Smooth muscle cell (in vitro differentiated cells): ENCODE measurements around the gene COL19A1. TPM values are rescaled to one million over a fixed set of nuclear protein-coding genes. Genes with fewer than 3 reads are reported as not detected.

ENCODE experiments used
- DNase-seq: peaks from one replicate; lab custom pipeline; 2025; ENCODE audit not compliant: unreplicated experiment; lab: John Stamatoyannopoulos, UW
- H2AFZ ChIP-seq: fragments of 200-600 bp; sonication (generic); 2 replicates; pipeline ENCODE4 v1.6.0; 2016; ENCODE audit warnings: antibody characterized with exemption, low read depth, mild to moderate bottlenecking
- H3F3A ChIP-seq: fragments of 200-600 bp; sonication (generic); 2 replicates; pipeline ENCODE4 v1.6.0; 2017; ENCODE audit warnings: antibody characterized with exemption, low read depth
- H3K27ac ChIP-seq: fragments of 200-600 bp; sonication (generic); 2 replicates; pipeline ENCODE4 v1.5.1; 2016; ENCODE audit warnings: low read depth, mild to moderate bottlenecking
- H3K27me3 ChIP-seq: fragments of 200-600 bp; sonication (generic); 2 replicates; pipeline ENCODE4 v1.6.1; 2016; ENCODE audit warnings: low read depth, mild to moderate bottlenecking
- H3K36me3 ChIP-seq: fragments of 200-600 bp; sonication (generic); 2 replicates; pipeline ENCODE4 v1.5.1; 2016; ENCODE audit warnings: low read depth
- H3K4me1 ChIP-seq: fragments of 200-600 bp; sonication (generic); 2 replicates; pipeline ENCODE4 v1.5.1; 2016; ENCODE audit warnings: low read depth
- H3K4me2 ChIP-seq: fragments of 200-600 bp; sonication (generic); 2 replicates; pipeline ENCODE4 v1.6.0; 2016; ENCODE audit warnings: mild to moderate bottlenecking
- H3K4me3 ChIP-seq: fragments of 200-600 bp; sonication (generic); 2 replicates; pipeline ENCODE4 v1.5.1; 2016; ENCODE audit warnings: mild to moderate bottlenecking
- H3K79me2 ChIP-seq: fragments of 200-600 bp; sonication (generic); 2 replicates; pipeline ENCODE4 v1.6.0; 2016; ENCODE audit warnings: low read depth, mild to moderate bottlenecking
- H3K9ac ChIP-seq: fragments of 200-600 bp; sonication (generic); 2 replicates; pipeline ENCODE4 v1.6.0; 2016; ENCODE audit warnings: low read depth
- H3K9me3 ChIP-seq: fragments of 200-600 bp; sonication (generic); replicated peaks from 2 replicates; pipeline ENCODE4 v1.5.1; 2016; ENCODE audit warnings: low read depth
- H4K20me1 ChIP-seq: fragments of 200-600 bp; sonication (generic); 2 replicates; pipeline ENCODE4 v1.6.0; 2016; ENCODE audit warnings: low read depth
- WGBS: methylation state at CpG from one replicate; pipeline ENCODE4 v1.1.7; 2016; ENCODE audit warnings: low lambda C conversion rate; 5-methylcytosine and 5-hydroxymethylcytosine counted together
- polyA plus RNA-seq: library from polyadenylated mRNA; unstranded; fragments of >200 nt; fragmentation: Nextera tagmentation; extraction: Ambion mirVana; gene quantifications from 2 replicates; pipeline ENCODE4 v1.2.1, GENCODE V29; 2016
- total RNA-seq: library from RNA; depleted of rRNA; stranded (reverse); fragments of >200 nt; gene quantifications from 2 replicates; pipeline ENCODE4 v1.2.3, GENCODE V29; 2014
- TF ChIP-seq, protein P1 (sequence below): fragments of 200-600 bp; sonication (generic); IDR thresholded peaks from 2 replicates; pipeline ENCODE4 v1.5.1; 2017; ENCODE audit warnings: borderline replicate concordance, mild to moderate bottlenecking, antibody characterized with exemption; ENCODE audit not compliant: insufficient read depth, poor library complexity, severe bottlenecking

The COL19A1 gene
- total and polyA plus RNA-seq, 2 experiments from 2014 or later = 0.55 to 1.6 TPM

DNA sequence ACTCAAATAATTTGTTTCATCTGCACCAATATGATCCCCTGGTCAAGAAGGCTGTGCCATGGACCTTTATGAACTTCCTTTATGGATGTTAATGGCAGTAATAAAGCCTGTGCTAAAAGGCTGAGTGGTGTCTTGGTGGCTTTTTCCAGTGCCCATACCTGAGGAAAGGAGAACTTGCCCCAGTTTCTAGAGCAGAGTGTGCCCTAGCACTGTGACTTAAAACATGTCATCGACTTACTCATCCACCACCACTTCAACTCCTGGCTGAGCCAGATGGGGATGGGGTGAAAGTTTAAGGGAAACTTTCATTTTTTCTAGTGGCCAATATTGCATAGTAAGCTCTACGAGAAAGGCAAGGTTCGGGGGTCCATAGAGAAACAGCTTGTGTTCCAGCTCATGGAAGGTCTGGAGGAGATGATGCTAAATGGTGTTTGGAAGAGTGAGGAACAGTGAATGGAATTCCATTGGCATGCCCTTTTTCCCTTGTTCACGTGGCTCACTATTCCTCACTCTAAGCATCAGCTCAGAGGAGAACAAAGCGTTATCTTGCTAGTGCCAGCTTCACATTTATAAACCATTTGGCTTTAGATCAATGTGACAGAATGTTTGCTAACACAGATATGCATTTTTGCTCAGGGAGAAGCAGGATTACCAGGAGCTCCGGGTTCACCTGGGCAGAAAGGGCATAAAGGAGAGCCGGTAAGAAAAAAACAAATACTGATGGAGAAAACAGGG is 71.2 kb downstream of the COL19A1 start:
- 95% methylated on average over 7 of the region's 7 CpGs for WGBS
- no peaks in the 10 kb centered on the region for H3K27me3 ChIP-seq
- H3K9me3 ChIP-seq = no peaks in the 10 kb centered on the region
- H3F3A ChIP-seq = no peaks in the 10 kb centered on the region
- H3K79me2 ChIP-seq = no peaks in the 10 kb centered on the region
- no peak overlapping the region for H3K4me2 ChIP-seq
- no peaks in the 10 kb centered on the region for H3K36me3 ChIP-seq
- H2AFZ ChIP-seq = no peak overlapping the region
- H4K20me1 ChIP-seq = no peaks in the 10 kb centered on the region
- H3K9ac ChIP-seq = no peak overlapping the region
- no peak overlapping the region for H3K27ac ChIP-seq
- TF ChIP-seq, protein P1, sequence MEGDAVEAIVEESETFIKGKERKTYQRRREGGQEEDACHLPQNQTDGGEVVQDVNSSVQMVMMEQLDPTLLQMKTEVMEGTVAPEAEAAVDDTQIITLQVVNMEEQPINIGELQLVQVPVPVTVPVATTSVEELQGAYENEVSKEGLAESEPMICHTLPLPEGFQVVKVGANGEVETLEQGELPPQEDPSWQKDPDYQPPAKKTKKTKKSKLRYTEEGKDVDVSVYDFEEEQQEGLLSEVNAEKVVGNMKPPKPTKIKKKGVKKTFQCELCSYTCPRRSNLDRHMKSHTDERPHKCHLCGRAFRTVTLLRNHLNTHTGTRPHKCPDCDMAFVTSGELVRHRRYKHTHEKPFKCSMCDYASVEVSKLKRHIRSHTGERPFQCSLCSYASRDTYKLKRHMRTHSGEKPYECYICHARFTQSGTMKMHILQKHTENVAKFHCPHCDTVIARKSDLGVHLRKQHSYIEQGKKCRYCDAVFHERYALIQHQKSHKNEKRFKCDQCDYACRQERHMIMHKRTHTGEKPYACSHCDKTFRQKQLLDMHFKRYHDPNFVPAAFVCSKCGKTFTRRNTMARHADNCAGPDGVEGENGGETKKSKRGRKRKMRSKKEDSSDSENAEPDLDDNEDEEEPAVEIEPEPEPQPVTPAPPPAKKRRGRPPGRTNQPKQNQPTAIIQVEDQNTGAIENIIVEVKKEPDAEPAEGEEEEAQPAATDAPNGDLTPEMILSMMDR = no peak
- H3K4me3 ChIP-seq = no peak overlapping the region
- no peaks in the 10 kb centered on the region for H3K4me1 ChIP-seq
- no peak for DNase-seq

- H3K27me3 ChIP-seq = no peaks in the 10 kb centered on the region
- 48% methylated on average over 2 of the region's 2 CpGs for WGBS
- TF ChIP-seq, protein P1 = no peak
- H3K27ac ChIP-seq = no peak overlapping the region
- no peak overlapping the region for H3K4me3 ChIP-seq
- no peaks in the 10 kb centered on the region for H4K20me1 ChIP-seq
- DNase-seq = no peak
- no peak overlapping the region for H3K9ac ChIP-seq
- H2AFZ ChIP-seq = no peak overlapping the region
- H3K4me1 ChIP-seq = no peaks in the 10 kb centered on the region
- no peaks in the 10 kb centered on the region for H3K36me3 ChIP-seq
- no peaks in the 10 kb centered on the region for H3K9me3 ChIP-seq
- H3F3A ChIP-seq = no peaks in the 10 kb centered on the region
- H3K79me2 ChIP-seq = no peaks in the 10 kb centered on the region
- no peak overlapping the region for H3K4me2 ChIP-seq
Observed at GRCh38 chr6:69942485-69942884, 76.1 kb downstream of the COL19A1 start.

DNA sequence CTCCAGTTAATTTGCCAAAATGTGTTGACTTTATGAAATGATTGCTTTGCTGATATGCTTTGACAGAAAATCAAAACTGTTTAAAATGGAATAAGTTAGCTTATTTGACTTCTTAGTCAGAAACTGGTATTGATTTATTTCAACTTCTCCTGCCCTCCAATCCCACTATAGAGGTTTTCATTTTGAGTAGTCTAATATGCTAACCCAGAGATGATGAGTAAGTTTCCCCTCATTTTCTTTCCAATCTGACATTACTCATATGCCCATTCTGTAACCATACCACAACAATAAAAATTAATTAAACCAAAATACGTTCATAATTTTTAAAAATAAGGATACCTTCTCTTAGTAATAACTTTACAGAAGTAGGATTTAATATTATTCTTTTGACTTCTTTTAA is 78.8 kb downstream of the COL19A1 start:
- no peak for DNase-seq
- H2AFZ ChIP-seq = no peak overlapping the region

More for the DNA sequence above, 78.8 kb downstream of the COL19A1 start:
- H3K4me2 ChIP-seq = no peak overlapping the region
- H3K27ac ChIP-seq = no peak overlapping the region
- H3K27me3 ChIP-seq = no peaks in the 10 kb centered on the region
- H3K36me3 ChIP-seq = no peaks in the 10 kb centered on the region
- H3K9me3 ChIP-seq = no peaks in the 10 kb centered on the region
- no peak overlapping the region for H3K9ac ChIP-seq
- H3K4me3 ChIP-seq = no peak overlapping the region
- no peaks in the 10 kb centered on the region for H4K20me1 ChIP-seq
- H3F3A ChIP-seq = no peaks in the 10 kb centered on the region
- WGBS = 62% methylated on average over 1 of the region's 1 CpG
- TF ChIP-seq, protein P1 = no peak
- H3K4me1 ChIP-seq = no peaks in the 10 kb centered on the region
- no peaks in the 10 kb centered on the region for H3K79me2 ChIP-seq
